Naive thymus-derived CD4-positive, alpha-beta T cell (primary cell): ENCODE results near the gene STK17A. TPM values are rescaled to one million over a fixed set of nuclear protein-coding genes. Genes with fewer than 3 reads are reported as not detected.
"Not testable (repeated sequence)": the region's sequence is repeated elsewhere in the genome, so short reads cannot be mapped to it uniquely, and the experiment has no call there.

Experiments used
- ATAC-seq: fragments of 150-1000 bp; cut with Tn5 transposase; 2 replicates; pipeline ENCODE4 v1.10.0; 2021; ENCODE audit warnings: mild to moderate bottlenecking, moderate library complexity
- CTCF ChIA-PET: fragments of 350-600 bp; sonication (Branson Sonifier 250); formaldehyde crosslinking; loops from one replicate; lab custom pipeline; 2021; ENCODE audit warnings: antibody characterized with exemption; lab: Charles Lee
- POLR2A ChIA-PET: fragments of 350-600 bp; sonication (Branson Sonifier 250); formaldehyde crosslinking; loops from one replicate; lab custom pipeline; 2021; ENCODE audit warnings: antibody characterized with exemption, inconsistent platforms; lab: Charles Lee
- DNase-seq, 9 donors: peaks; one replicate each; pipeline versions ENCODE4 v3.0.0 to v3.0.0-alpha.2; 2020 to 2022; ENCODE audit warnings: mixed read lengths in 1 of 9
- H3K27ac ChIP-seq: one replicate; pipeline ENCODE4 v1.7.0; 2013; ENCODE audit warnings: mild to moderate bottlenecking, low read depth, low read length, moderate library complexity
- H3K27me3 ChIP-seq, 2 donors: one replicate each; pipeline ENCODE4 v1.7.0; 2013; ENCODE audit warnings: low read length in 2 of 2, mild to moderate bottlenecking in 2 of 2, moderate library complexity in 2 of 2; ENCODE audit not compliant: control insufficient read depth in 2 of 2, insufficient read depth in 2 of 2
- H3K36me3 ChIP-seq, 3 experiments: 1 replicate in 2 of 3; 2 replicates in 1 of 3; pipeline ENCODE4 v1.7.0; 2013; ENCODE audit warnings: low read length in 3 of 3, mild to moderate bottlenecking in 3 of 3, moderate library complexity in 1 of 3; ENCODE audit not compliant: insufficient read depth in 3 of 3, control insufficient read depth in 2 of 3
- H3K4me1 ChIP-seq, 2 donors: one replicate each; pipeline ENCODE4 v1.7.0; 2013; ENCODE audit warnings: low read length in 2 of 2, mild to moderate bottlenecking in 2 of 2, moderate library complexity in 1 of 2; ENCODE audit not compliant: control insufficient read depth in 2 of 2, insufficient read depth in 2 of 2
- H3K4me3 ChIP-seq: 2 replicates; pipeline ENCODE4 v1.7.0; 2013; ENCODE audit warnings: mild to moderate bottlenecking, low read length
- H3K9me3 ChIP-seq, 3 experiments: 1 replicate in 2 of 3; 2 replicates in 1 of 3; pipeline ENCODE4 v1.7.0; 2013; ENCODE audit warnings: low read length in 3 of 3; ENCODE audit not compliant: control insufficient read depth in 2 of 3
- H3K27ac Mint-ChIP-seq, 9 donors: one replicate each; pipeline ENCODE4 v1.8.0; 2020 to 2022; ENCODE audit warnings: mixed read lengths in 9 of 9, mild to moderate bottlenecking in 8 of 9, moderate library complexity in 5 of 9, inconsistent platforms in 2 of 9
- H3K27me3 Mint-ChIP-seq, 5 donors: one replicate each; pipeline ENCODE4 v1.8.0; 2021 to 2022; ENCODE audit warnings: mixed read lengths in 5 of 5, mild to moderate bottlenecking in 1 of 5
- H3K36me3 Mint-ChIP-seq, 5 donors: one replicate each; pipeline ENCODE4 v1.8.0; 2020 to 2022; ENCODE audit warnings: mixed read lengths in 5 of 5, mild to moderate bottlenecking in 3 of 5, inconsistent platforms in 1 of 5
- H3K4me1 Mint-ChIP-seq, 7 donors: one replicate each; pipeline ENCODE4 v1.8.0; 2020 to 2022; ENCODE audit warnings: mixed read lengths in 7 of 7, mild to moderate bottlenecking in 3 of 7, inconsistent platforms in 1 of 7
- H3K4me3 Mint-ChIP-seq, 10 donors: one replicate each; pipeline ENCODE4 v1.8.0; 2020 to 2022; ENCODE audit warnings: mild to moderate bottlenecking in 10 of 10, mixed read lengths in 10 of 10, moderate library complexity in 6 of 10, inconsistent platforms in 2 of 10
- H3K9me3 Mint-ChIP-seq, 11 donors: one replicate each; pipeline ENCODE4 v1.8.0; 2020 to 2022; ENCODE audit warnings: mixed read lengths in 11 of 11, mild to moderate bottlenecking in 4 of 11, inconsistent platforms in 1 of 11, moderate library complexity in 1 of 11
- intact Hi-C, 2 donors: fragments of 100-400 bp; cut with micrococcal nuclease; formaldehyde crosslinking; loops; one replicate each; pipeline ENCODE4 v1.15.1; 2023
- polyA plus RNA-seq, 2 donors: library from polyadenylated mRNA; unstranded; fragments of 300-500 nt; fragmentation: Illumina TruSeq; gene quantifications; one replicate each; pipeline ENCODE4 v1.2.3, GENCODE V29; 2021
- total RNA-seq, 6 experiments: library from RNA in 5 of 6; stranded (reverse) in 5 of 6; gene quantifications; 1 replicate in 5 of 6; 2 replicates in 1 of 6; pipeline ENCODE4 v1.2.3 and lab custom pipeline; 2021 to 2026

STK17A gene
- total and polyA plus RNA-seq, 7 experiments from 2014 or later = 71.3 to 292 (median 123) TPM

- ATAC-seq (no peak), DNase-seq (no peak)
- peak overlapping the region in 1 of 10 donors; percentile 48 for H3K4me3 Mint-ChIP-seq
- H3K27ac Mint-ChIP-seq = peak overlapping the region in 6 of 9 donors; percentile 88 to 97 (median 90)
- no peaks in the 10 kb centered on the region for H3K27me3 Mint-ChIP-seq
- peak overlapping the region; percentile 63 for H3K27ac ChIP-seq
- POLR2A ChIA-PET = interaction anchor here (1.0 to 15.9 kb wide), 9 partner anchors 9 to 73 kb away, joined by 3 to 210 read pairs (median 4); partner anchors contain the start of gene STK17A
- intact Hi-C loops = no loop called here
- H3K9me3 ChIP-seq = no peaks in the 10 kb centered on the region
- H3K36me3 ChIP-seq = peaks cover 10 to 15% (median 11%) of the 10 kb centered on the region in 3 experiments
- H3K9me3 Mint-ChIP-seq = peaks cover 0 to 4% (median 0%) of the 10 kb centered on the region in 11 donors
- peaks cover 13 to 68% (median 55%) of the 10 kb centered on the region in 5 donors for H3K36me3 Mint-ChIP-seq
- CTCF ChIA-PET = interaction anchor here (1.9 to 5.3 kb wide), 2 partner anchors 44 to 73 kb away, joined by 12 to 35 read pairs; partner anchors contain the start of gene STK17A
- H3K4me1 Mint-ChIP-seq = peaks cover 15 to 97% (median 78%) of the 10 kb centered on the region in 7 donors
- no peaks in the 10 kb centered on the region for H3K27me3 ChIP-seq
- peaks cover 61 to 76% of the 10 kb centered on the region in 2 donors for H3K4me1 ChIP-seq
- H3K4me3 ChIP-seq = no peak overlapping the region
Measured at GRCh38 chr7:43626695-43627094, 43.8 kb downstream of the STK17A start.

GRCh38 chr7:43627798-43628197, 44.9 kb downstream of the STK17A start:
- H3K27ac Mint-ChIP-seq = peak overlapping the region in 7 of 9 donors; percentile 67 to 93 (median 88)
- H3K9me3 ChIP-seq, H3K27me3 ChIP-seq, H3K9me3 Mint-ChIP-seq, H3K4me3 ChIP-seq, ATAC-seq, H3K27me3 Mint-ChIP-seq, DNase-seq: not testable (repeated sequence)
- CTCF ChIA-PET = interaction anchor here (1.1 to 5.3 kb wide), 2 partner anchors 45 to 72 kb away, joined by 4 to 35 read pairs; partner anchors contain the start of gene STK17A
- intact Hi-C loops = loop anchor here in 1 of 2 donors (1.0 kb wide), 2 partner anchors 8 to 10 kb away; no protein-coding TSS in a partner anchor
- peaks cover 60 to 76% of the 10 kb centered on the region in 2 donors for H3K4me1 ChIP-seq
- peaks cover 10 to 15% (median 11%) of the 10 kb centered on the region in 3 experiments for H3K36me3 ChIP-seq
- peaks cover 13 to 68% (median 56%) of the 10 kb centered on the region in 5 donors for H3K36me3 Mint-ChIP-seq
- POLR2A ChIA-PET = interaction anchor here (0.9 to 15.9 kb wide), 9 partner anchors 8 to 72 kb away, joined by 3 to 210 read pairs (median 4); no protein-coding TSS in a partner anchor
- peaks cover 26 to 97% (median 76%) of the 10 kb centered on the region in 7 donors for H3K4me1 Mint-ChIP-seq
- H3K27ac ChIP-seq = peak overlapping the region; percentile 29
- H3K4me3 Mint-ChIP-seq = peak overlapping the region in 8 of 10 donors; percentile 1 to 57 (median 24)

- Histone ChIP-seq H3K27me3 (no peaks in the 10 kb centered on the region), H3K4me3 (no peak overlapping the region), H3K36me3 (peaks cover 10 to 15% (median 11%) of the 10 kb centered on the region in 3 experiments), H3K4me1 (peaks cover 58 to 78% of the 10 kb centered on the region in 2 donors), H3K9me3 (no peaks in the 10 kb centered on the region), H3K27ac (peak overlapping the region; percentile 61)
- peaks cover 13 to 69% (median 58%) of the 10 kb centered on the region in 5 donors for H3K36me3 Mint-ChIP-seq
- no peaks in the 10 kb centered on the region for H3K27me3 Mint-ChIP-seq
- H3K27ac Mint-ChIP-seq = peak overlapping the region in 6 of 9 donors; percentile 84 to 93 (median 88)
- ChIA-PET CTCF (interaction anchor here (1.1 to 5.3 kb wide), 4 partner anchors 9 to 71 kb away, joined by 4 to 35 read pairs (median 6); partner anchors contain the start of gene STK17A), POLR2A (interaction anchor here (0.6 to 15.9 kb wide), 7 partner anchors 10 to 71 kb away, joined by 3 to 210 read pairs (median 4); no protein-coding TSS in a partner anchor)
- intact Hi-C loops = loop anchor here in 1 of 2 donors (1.0 kb wide), 2 partner anchors 9 kb away; no protein-coding TSS in a partner anchor
- peaks cover 0 to 4% (median 0%) of the 10 kb centered on the region in 11 donors for H3K9me3 Mint-ChIP-seq
- H3K4me3 Mint-ChIP-seq = peak overlapping the region in 7 of 10 donors; percentile 14 to 74 (median 54)
- ATAC-seq (no peak), DNase-seq (no peak)
- peaks cover 33 to 97% (median 78%) of the 10 kb centered on the region in 7 donors for H3K4me1 Mint-ChIP-seq
Measured at GRCh38 chr7:43628431-43628830, 45.5 kb downstream of the STK17A start.

- H3K9me3 ChIP-seq = no peaks in the 10 kb centered on the region
- DNase-seq (no peak), ATAC-seq (no peak)
- CTCF ChIA-PET = interaction anchor here (0.8 to 5.3 kb wide), 7 partner anchors 10 to 70 kb away, joined by 3 to 35 read pairs (median 4); partner anchors contain the start of gene STK17A
- H3K27me3 ChIP-seq = no peaks in the 10 kb centered on the region
- Mint-ChIP-seq H3K4me3 (peak overlapping the region in 7 of 10 donors; percentile 19 to 74 (median 54)), H3K9me3 (peaks cover 0 to 4% (median 0%) of the 10 kb centered on the region in 11 donors), H3K36me3 (peaks cover 14 to 69% (median 59%) of the 10 kb centered on the region in 5 donors), H3K27me3 (no peaks in the 10 kb centered on the region), H3K4me1 (peaks cover 47 to 97% (median 79%) of the 10 kb centered on the region in 7 donors), H3K27ac (peak overlapping the region in 6 of 9 donors; percentile 84 to 93 (median 88))
- POLR2A ChIA-PET = interaction anchor here (0.6 to 15.9 kb wide), 9 partner anchors 8 to 70 kb away, joined by 3 to 210 read pairs (median 5); partner anchors contain the start of gene STK17A
- peak overlapping the region; percentile 61 for H3K27ac ChIP-seq
- no peak overlapping the region for H3K4me3 ChIP-seq
- intact Hi-C loops = no loop called here
- peaks cover 51 to 73% of the 10 kb centered on the region in 2 donors for H3K4me1 ChIP-seq
- peaks cover 0 to 13% (median 11%) of the 10 kb centered on the region in 3 experiments for H3K36me3 ChIP-seq
Measured at GRCh38 chr7:43629857-43630256, 46.9 kb downstream of the STK17A start.

- no peaks in the 10 kb centered on the region for H3K27me3 Mint-ChIP-seq
Measured at GRCh38 chr7:43630482-43630881, 47.6 kb downstream of the STK17A start.

GRCh38 chr7:43631559-43631958, 48.7 kb downstream of the STK17A start:
- peak in 2 of 9 donors; percentile 36 to 42 for DNase-seq
- ChIA-PET CTCF (interaction anchor here (1.1 kb wide), 2 partner anchors 49 to 68 kb away, joined by 3 to 5 read pairs; partner anchors contain the start of gene STK17A), POLR2A (interaction anchor here (1.0 to 15.9 kb wide), 5 partner anchors 13 to 68 kb away, joined by 3 to 210 read pairs (median 4); no protein-coding TSS in a partner anchor)
- H3K27ac Mint-ChIP-seq = peak overlapping the region in 8 of 9 donors; percentile 64 to 100 (median 92)
- Histone ChIP-seq H3K27me3 (no peaks in the 10 kb centered on the region), H3K4me1 (peaks cover 44 to 71% of the 10 kb centered on the region in 2 donors), H3K4me3 (no peak overlapping the region), H3K27ac (peak overlapping the region; percentile 53), H3K36me3 (peaks cover 0 to 18% (median 5%) of the 10 kb centered on the region in 3 experiments), H3K9me3 (no peaks in the 10 kb centered on the region)
- H3K4me3 Mint-ChIP-seq = peak overlapping the region; percentile 40 to 78 (median 68)
- peaks cover 49 to 94% (median 76%) of the 10 kb centered on the region in 7 donors for H3K4me1 Mint-ChIP-seq
- H3K27me3 Mint-ChIP-seq = no peaks in the 10 kb centered on the region
- peak; percentile 54 for ATAC-seq
- peaks cover 0 to 4% (median 0%) of the 10 kb centered on the region in 11 donors for H3K9me3 Mint-ChIP-seq
- H3K36me3 Mint-ChIP-seq = peaks cover 9 to 65% (median 50%) of the 10 kb centered on the region in 5 donors
- intact Hi-C loops = loop anchor here in 1 of 2 donors (1.0 kb wide), 1 partner anchor 17 kb away; no protein-coding TSS in a partner anchor

More at GRCh38 chr7:43630482-43630881, 47.6 kb downstream of the STK17A start:
- Histone ChIP-seq H3K4me3 (no peak overlapping the region), H3K27me3 (no peaks in the 10 kb centered on the region), H3K36me3 (peaks cover 0 to 16% (median 7%) of the 10 kb centered on the region in 3 experiments), H3K27ac (peak overlapping the region; percentile 53), H3K9me3 (no peaks in the 10 kb centered on the region), H3K4me1 (peaks cover 48 to 71% of the 10 kb centered on the region in 2 donors)
- ChIA-PET CTCF (interaction anchor here (1.0 to 2.2 kb wide), 4 partner anchors 18 to 48 kb away, joined by 3 to 13 read pairs (median 6); partner anchors contain the start of gene STK17A), POLR2A (interaction anchor here (0.6 to 15.9 kb wide), 7 partner anchors 9 to 69 kb away, joined by 3 to 210 read pairs (median 5); no protein-coding TSS in a partner anchor)
- no peak for DNase-seq
- ATAC-seq = no peak
- Mint-ChIP-seq H3K4me3 (peak overlapping the region in 9 of 10 donors; percentile 42 to 80 (median 73)), H3K9me3 (peaks cover 0 to 4% (median 0%) of the 10 kb centered on the region in 11 donors), H3K4me1 (peaks cover 50 to 95% (median 76%) of the 10 kb centered on the region in 7 donors), H3K36me3 (peaks cover 11 to 67% (median 55%) of the 10 kb centered on the region in 5 donors), H3K27ac (peak overlapping the region in 8 of 9 donors; percentile 38 to 100 (median 92))
- intact Hi-C loops = no loop called here
